GM12873 (cell line): ENCODE measurements around the gene COL4A1.

ENCODE experiments used
- CTCF ChIP-seq: IDR thresholded peaks from 2 replicates; pipeline ENCODE4 v1.5.1; 2012; ENCODE audit warnings: low read depth, mild to moderate bottlenecking, moderate library complexity, low read length, control low read depth; ENCODE audit not compliant: insufficient read depth; ENCODE audit errors: missing control alignments

Gene COL4A1

GRCh38 chr13:110240352-110240751, 66.6 kb downstream of the COL4A1 start:
- no peak for TF ChIP-seq CTCF

GRCh38 chr13:110239280-110240125, 67.5 kb downstream of the COL4A1 start:
- no peak for TF ChIP-seq CTCF

GRCh38 chr13:110238818-110239195, 68.2 kb downstream of the COL4A1 start:
- TF ChIP-seq CTCF, result no peak

GRCh38 chr13:110237875-110238817, 68.8 kb downstream of the COL4A1 start:
- no peak for TF ChIP-seq CTCF

- no peak for TF ChIP-seq CTCF
These were observed 70.1 kb downstream of the COL4A1 start for GRCh38 chr13:110236831-110237261.

GRCh38 chr13:110236431-110236830, 70.5 kb downstream of the COL4A1 start:
- no peak for TF ChIP-seq CTCF

GRCh38 chr13:110234532-110234931, 72.4 kb downstream of the COL4A1 start:
- no peak for TF ChIP-seq CTCF
